ENCODE measurements around the gene SMIM33. TPM values are rescaled to one million over a fixed set of nuclear protein-coding genes. Genes with fewer than 3 reads are reported as not detected.

The SMIM33 gene
- total and polyA plus RNA-seq, 8 donors = not detected

- no peaks in the 10 kb centered on the region for H3K36me3 ChIP-seq
- intact Hi-C loops (cut with DNase I) = no loop called here
- DNase-seq (peak; percentile 85 to 100 (median 96)), FAIRE-seq (no peak), ATAC-seq (peak; percentile 94 to 98 (median 96))
- peak overlapping the region; percentile 24 to 49 (median 35) for H3K4me3 ChIP-seq
- no peaks in the 10 kb centered on the region for H3K27me3 ChIP-seq
- H3K9me3 ChIP-seq = no peaks in the 10 kb centered on the region
- peak overlapping the region; percentile 63 to 79 (median 75) for H3K27ac ChIP-seq
- TF ChIP-seq, protein P1, sequence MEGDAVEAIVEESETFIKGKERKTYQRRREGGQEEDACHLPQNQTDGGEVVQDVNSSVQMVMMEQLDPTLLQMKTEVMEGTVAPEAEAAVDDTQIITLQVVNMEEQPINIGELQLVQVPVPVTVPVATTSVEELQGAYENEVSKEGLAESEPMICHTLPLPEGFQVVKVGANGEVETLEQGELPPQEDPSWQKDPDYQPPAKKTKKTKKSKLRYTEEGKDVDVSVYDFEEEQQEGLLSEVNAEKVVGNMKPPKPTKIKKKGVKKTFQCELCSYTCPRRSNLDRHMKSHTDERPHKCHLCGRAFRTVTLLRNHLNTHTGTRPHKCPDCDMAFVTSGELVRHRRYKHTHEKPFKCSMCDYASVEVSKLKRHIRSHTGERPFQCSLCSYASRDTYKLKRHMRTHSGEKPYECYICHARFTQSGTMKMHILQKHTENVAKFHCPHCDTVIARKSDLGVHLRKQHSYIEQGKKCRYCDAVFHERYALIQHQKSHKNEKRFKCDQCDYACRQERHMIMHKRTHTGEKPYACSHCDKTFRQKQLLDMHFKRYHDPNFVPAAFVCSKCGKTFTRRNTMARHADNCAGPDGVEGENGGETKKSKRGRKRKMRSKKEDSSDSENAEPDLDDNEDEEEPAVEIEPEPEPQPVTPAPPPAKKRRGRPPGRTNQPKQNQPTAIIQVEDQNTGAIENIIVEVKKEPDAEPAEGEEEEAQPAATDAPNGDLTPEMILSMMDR (IDR thresholded peaks at IDR 0.05) = peak; percentile 98 to 100 (median 100)
- no peaks in the 10 kb centered on the region for H3K4me1 ChIP-seq
- 5% methylated on average over 56 of the region's 56 CpGs for WGBS, 2 donors
These were observed 47.1 kb downstream of the SMIM33 start for GRCh38 chr5:139517683-139518564.

Other genes starting within 250 kb of the SMIM33 start
- gene MATR3, start 177.3 kb upstream of the SMIM33 start, total RNA-seq = 100 to 1,000 TPM in 1 of 6 donors, 10 to 100 TPM in 5; 52.5 to 101 (median 77.6) TPM
- 100 to 1,000 TPM in 1 of 2 donors, 10 to 100 TPM in 1; 47.0 to 104 TPM for gene MATR3, start 177.3 kb upstream of the SMIM33 start, polyA plus RNA-seq
- gene PAIP2, start 129.2 kb upstream of the SMIM33 start, total RNA-seq = 10 to 100 TPM; 18.2 to 33.7 (median 27.3) TPM
- gene PAIP2, start 129.2 kb upstream of the SMIM33 start, polyA plus RNA-seq = 10 to 100 TPM; 23.8 to 57.4 TPM
- gene SLC23A1, start 87.7 kb upstream of the SMIM33 start, total RNA-seq = 1 to 10 TPM in 4 of 6 donors, under 1 TPM in 2; 0.49 to 1.6 (median 1.2) TPM
- gene SLC23A1, start 87.7 kb upstream of the SMIM33 start, polyA plus RNA-seq = 1 to 10 TPM; 1.7 to 2.1 TPM
- gene MZB1, start 81.1 kb upstream of the SMIM33 start, total RNA-seq = 10 to 100 TPM in 1 of 6 donors, under 1 TPM in 3, not detected in 2; 0.28 to 11.6 (median 0.71) TPM
- gene MZB1, start 81.1 kb upstream of the SMIM33 start, polyA plus RNA-seq = under 1 TPM in 1 of 2 donors, not detected in 1; 0.28 TPM
- gene PROB1, start 75.9 kb upstream of the SMIM33 start, total RNA-seq = under 1 TPM; 0.19 to 0.38 (median 0.31) TPM
- under 1 TPM; 0.34 to 0.38 TPM for gene PROB1, start 75.9 kb upstream of the SMIM33 start, polyA plus RNA-seq
- 1 to 10 TPM; 1.8 to 3.5 (median 3.1) TPM for gene SPATA24, start 66.9 kb upstream of the SMIM33 start, total RNA-seq
- 1 to 10 TPM; 4.6 to 9.8 TPM for gene SPATA24, start 66.9 kb upstream of the SMIM33 start, polyA plus RNA-seq
- gene DNAJC18, start 31.5 kb upstream of the SMIM33 start, total RNA-seq = 1 to 10 TPM; 1.1 to 5.8 (median 1.9) TPM
- gene DNAJC18, start 31.5 kb upstream of the SMIM33 start, polyA plus RNA-seq = 1 to 10 TPM; 1.6 to 5.1 TPM
- gene ECSCR, start 8.3 kb upstream of the SMIM33 start, total RNA-seq = 1 to 10 TPM; 1.0 to 4.3 (median 2.1) TPM
- 1 to 10 TPM; 5.1 to 8.3 TPM for gene ECSCR, start 8.3 kb upstream of the SMIM33 start, polyA plus RNA-seq
- 10 to 100 TPM in 2 of 6 donors, 1 to 10 TPM in 4; 3.1 to 19.7 (median 6.3) TPM for gene STING1, start 11.8 kb downstream of the SMIM33 start, total RNA-seq
- 10 to 100 TPM in 1 of 2 donors, 1 to 10 TPM in 1; 9.3 to 19.2 TPM for gene STING1, start 11.8 kb downstream of the SMIM33 start, polyA plus RNA-seq
- 10 to 100 TPM; 36.5 to 59.3 (median 47.0) TPM for gene UBE2D2, start 90.3 kb downstream of the SMIM33 start, total RNA-seq
- gene UBE2D2, start 90.3 kb downstream of the SMIM33 start, polyA plus RNA-seq = 10 to 100 TPM; 38.8 to 47.7 TPM
- gene CXXC5, start 177.3 kb downstream of the SMIM33 start, total RNA-seq = 10 to 100 TPM; 39.5 to 70.5 (median 45.4) TPM
- gene CXXC5, start 177.3 kb downstream of the SMIM33 start, polyA plus RNA-seq = 10 to 100 TPM; 33.0 to 36.4 TPM